Endometrial microvascular endothelial cells (primary cell): ENCODE data around the gene KRT31. TPM values are rescaled to one million over a fixed set of nuclear protein-coding genes. Genes with fewer than 3 reads are reported as not detected.
"Not testable (repeated sequence)": the region's sequence is repeated elsewhere in the genome, so short reads cannot be mapped to it uniquely, and the experiment has no call there.

Experiments used
- in situ Hi-C: cut with HindIII; loops from 2 replicates; pipeline ENCODE4 v1.10.0; 2017; ENCODE audit warnings: low sequenced_read_pairs, low pct_unique_long_range_greater_than_20kb; ENCODE audit errors: inconsistent ontology term
- total RNA-seq: library from RNA; depleted of rRNA; stranded (reverse); fragments of >200 nt; gene quantifications from one replicate; pipeline ENCODE4 v1.2.3, GENCODE V29; 2015; ENCODE audit errors: inconsistent ontology term

KRT31 gene
- total RNA-seq, 1 donor from 2014 or later = not detected

GRCh38 chr17:41352597-41353366 lies 44.6 kb downstream of the KRT31 start:
- in situ Hi-C loops = no loop called here

DNA sequence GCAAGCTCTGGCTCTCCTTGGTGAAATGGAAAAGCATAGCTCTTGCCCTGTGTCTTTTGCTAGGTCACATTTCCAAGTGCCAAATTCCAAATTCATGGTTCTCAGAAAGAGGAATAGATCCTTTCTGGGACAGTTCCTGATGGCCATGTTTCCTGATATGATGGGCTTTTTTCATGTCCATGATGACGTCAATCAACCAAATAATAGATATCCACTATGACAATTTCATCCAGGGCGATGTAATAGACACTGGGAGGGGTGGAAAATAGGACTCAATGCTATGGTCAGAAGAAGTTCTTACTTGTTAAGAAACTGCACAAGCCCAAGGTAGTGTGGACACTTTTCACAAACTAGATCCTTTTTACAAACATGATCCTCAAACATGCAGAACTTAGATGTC lies 46.2 kb downstream of the KRT31 start:
- in situ Hi-C loops = no loop called here

DNA sequence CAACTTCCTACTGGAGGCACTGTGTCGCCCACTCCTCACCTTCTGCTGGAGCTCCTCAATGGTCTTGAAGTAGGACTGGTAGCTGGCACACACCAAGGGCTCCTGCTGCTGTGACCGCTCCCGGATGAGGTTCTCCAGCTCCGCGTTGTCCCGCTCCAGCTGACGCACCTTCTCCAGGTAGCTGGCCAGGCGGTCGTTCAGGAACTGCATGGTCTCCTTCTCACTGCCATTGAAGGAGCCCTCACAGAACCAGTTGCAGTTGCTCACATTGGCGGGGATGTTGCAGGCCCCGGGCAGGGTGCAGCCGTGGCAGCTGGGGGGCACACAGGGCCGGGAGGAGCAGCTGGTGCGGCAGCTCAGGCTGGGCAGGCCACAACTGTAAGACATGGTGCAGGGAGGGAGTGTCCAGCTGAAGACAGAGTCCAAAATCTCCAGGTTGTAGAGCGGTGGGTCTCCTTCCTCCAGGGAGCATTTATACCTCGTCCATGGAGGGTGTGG lies 47.0 kb downstream of the KRT31 start, which contains the start of gene KRT33A:
Gene KRT33A, minus strand, starts transcription at position 448 of the 498 bp plus-strand sequence. Its CDS starts 61 bp downstream, at position 387.
- in situ Hi-C loops = not testable (repeated sequence)

DNA sequence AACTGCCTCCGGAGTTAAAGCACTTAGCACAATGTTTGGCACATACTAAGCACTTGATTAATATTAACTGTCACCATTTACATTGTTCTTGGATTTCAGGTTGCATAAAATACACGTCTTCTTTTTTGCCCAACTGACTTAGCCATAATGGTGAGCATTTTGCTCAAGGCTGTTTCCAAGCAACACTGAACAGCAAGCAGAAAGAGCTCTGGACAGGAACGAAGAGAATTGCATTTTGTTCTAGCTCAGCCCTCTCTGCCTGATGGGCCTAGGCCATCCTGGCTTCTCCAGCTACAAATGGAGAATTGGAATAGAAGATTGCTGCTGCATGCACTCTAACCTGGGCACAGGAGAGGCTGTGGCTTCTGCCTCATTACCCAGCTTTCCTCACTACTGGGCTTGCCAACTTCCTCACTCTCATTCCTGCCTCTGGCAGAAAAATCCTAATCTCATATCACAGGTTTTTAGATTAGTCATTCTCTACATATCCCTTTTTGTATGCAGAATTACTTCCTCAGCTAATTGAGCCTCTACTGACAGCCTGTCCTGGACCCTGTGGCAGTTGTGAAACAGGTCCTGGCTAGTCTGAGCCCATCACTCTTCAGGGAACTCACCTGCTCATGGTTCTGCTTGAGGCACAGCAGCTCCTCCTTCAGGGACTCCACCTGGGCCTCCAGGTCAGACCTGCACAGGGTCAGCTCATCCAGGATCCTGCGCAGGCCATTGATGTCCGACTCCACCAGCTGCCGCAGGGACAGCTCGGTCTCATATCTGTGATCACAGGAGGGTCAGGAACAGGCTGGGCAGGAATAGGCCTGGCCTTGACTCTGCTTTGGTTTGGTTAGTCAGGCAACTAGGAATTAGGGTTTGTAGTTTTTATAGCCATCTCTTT lies 49.3 kb downstream of the KRT31 start:
- in situ Hi-C loops = no loop called here

DNA sequence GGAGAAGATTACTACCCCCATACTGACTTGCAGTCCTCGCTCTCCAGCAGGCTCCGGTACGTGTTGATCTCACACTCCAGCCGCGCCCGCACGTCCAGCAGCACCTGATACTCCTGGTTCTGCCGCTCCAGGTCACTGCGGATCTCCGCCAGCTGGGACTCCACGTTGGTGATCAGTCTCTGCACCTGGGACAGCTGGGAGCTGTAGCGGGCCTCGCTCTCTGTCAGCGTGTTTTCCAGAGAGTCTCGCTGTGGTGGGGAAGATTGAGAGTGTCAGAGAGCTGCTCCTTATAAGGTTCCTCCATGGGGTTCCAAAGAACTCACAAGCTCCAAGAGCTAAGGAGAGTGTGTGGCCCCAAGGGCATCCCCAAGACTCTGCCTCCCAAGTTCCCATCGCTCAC lies 51.0 kb downstream of the KRT31 start:
- in situ Hi-C loops = not testable (repeated sequence)

DNA sequence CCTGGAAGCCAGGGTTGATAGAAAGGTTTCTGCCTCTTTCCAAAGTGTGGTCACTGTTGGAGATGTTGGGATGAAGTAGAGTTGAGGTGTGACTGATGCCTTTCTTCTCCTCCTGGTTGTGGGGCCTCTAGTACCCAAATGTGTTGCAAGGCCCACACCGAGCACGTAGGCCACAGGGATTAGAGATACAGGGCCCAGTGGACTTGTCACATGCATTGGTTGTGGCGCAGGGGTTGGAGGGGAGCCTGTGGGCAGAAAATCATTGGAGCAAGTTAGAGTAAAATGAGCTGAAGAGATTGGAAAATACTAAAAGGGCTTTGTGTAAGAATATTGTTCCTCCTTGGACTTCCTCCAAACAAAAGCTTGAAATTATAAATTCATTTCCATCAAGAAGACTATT lies 51.4 kb downstream of the KRT31 start:
- in situ Hi-C loops = no loop called here

Other genes starting within 250 kb of the KRT31 start
- not detected for gene KRTAP4-5, start 247.8 kb downstream of the KRT31 start, total RNA-seq
- gene KRTAP4-4, start 236.9 kb downstream of the KRT31 start, total RNA-seq = not detected
- gene KRTAP4-3, start 229.4 kb downstream of the KRT31 start, total RNA-seq = not detected
- not detected for gene KRTAP4-2, start 219.4 kb downstream of the KRT31 start, total RNA-seq
- gene KRTAP4-1, start 212.7 kb downstream of the KRT31 start, total RNA-seq = not detected
- not detected for gene KRTAP9-1, start 207.7 kb downstream of the KRT31 start, total RNA-seq
- gene KRTAP9-2, start 171.0 kb downstream of the KRT31 start, total RNA-seq = not detected
- gene KRTAP9-3, start 165.2 kb downstream of the KRT31 start, total RNA-seq = not detected
- gene KRTAP9-8, start 159.6 kb downstream of the KRT31 start, total RNA-seq = not detected
- not detected for gene KRTAP9-4, start 147.9 kb downstream of the KRT31 start, total RNA-seq
- not detected for gene KRTAP9-9, start 142.2 kb downstream of the KRT31 start, total RNA-seq
- not detected for gene KRTAP9-6, start 132.2 kb downstream of the KRT31 start, total RNA-seq
- gene KRTAP9-7, start 121.9 kb downstream of the KRT31 start, total RNA-seq = not detected
- gene KRTAP29-1, start 94.8 kb downstream of the KRT31 start, total RNA-seq = not detected
- not detected for gene KRTAP16-1, start 88.3 kb downstream of the KRT31 start, total RNA-seq
- not detected for gene KRTAP17-1, start 81.9 kb downstream of the KRT31 start, total RNA-seq
- not detected for gene KRT33A, start 46.8 kb downstream of the KRT31 start, total RNA-seq
- gene KRT33B, start 27.8 kb downstream of the KRT31 start, total RNA-seq = not detected
- not detected for gene KRT34, start 15.3 kb downstream of the KRT31 start, total RNA-seq
- gene KRT37, start 27.0 kb upstream of the KRT31 start, total RNA-seq = not detected
- not detected for gene KRT38, start 43.4 kb upstream of the KRT31 start, total RNA-seq
- gene KRT32, start 69.8 kb upstream of the KRT31 start, total RNA-seq = not detected
- gene KRT35, start 83.5 kb upstream of the KRT31 start, total RNA-seq = not detected
- gene KRT36, start 92.3 kb upstream of the KRT31 start, total RNA-seq = not detected
- gene KRT13, start 108.0 kb upstream of the KRT31 start, total RNA-seq = not detected
- 14.1 TPM for gene KRT15, start 121.3 kb upstream of the KRT31 start, total RNA-seq
- gene KRT19, start 130.7 kb upstream of the KRT31 start, total RNA-seq = 101 TPM
- not detected for gene KRT9, start 174.5 kb upstream of the KRT31 start, total RNA-seq
- gene KRT14, start 189.3 kb upstream of the KRT31 start, total RNA-seq = not detected
- not detected for gene KRT16, start 215.2 kb upstream of the KRT31 start, total RNA-seq
- gene KRT17, start 227.0 kb upstream of the KRT31 start, total RNA-seq = not detected